Kidney (tissue), 14 donors: ENCODE data around the gene ABI3BP. TPM values are rescaled to one million over a fixed set of nuclear protein-coding genes. Genes with fewer than 3 reads are reported as not detected.

Experiments
- DNase-seq, 5 donors: peaks; one replicate each; pipeline ENCODE4 v3.0.0-alpha.2; 2013 to 2020
- FAIRE-seq: peaks from 2 replicates; lab custom pipeline; 2012; peaks lifted over from hg19 to GRCh38; lab: Jason Lieb, UNC
- H3K27ac ChIP-seq, 2 donors: one replicate each; pipeline ENCODE4 v1.7.0; 2013; ENCODE audit warnings: low read depth in 2 of 2, low read length in 2 of 2, inconsistent platforms in 1 of 2
- H3K27me3 ChIP-seq: one replicate; pipeline ENCODE4 v1.7.1; 2013; ENCODE audit warnings: low read length, inconsistent platforms; ENCODE audit not compliant: control insufficient read depth, insufficient read depth
- H3K36me3 ChIP-seq, 3 donors: one replicate each; pipeline versions ENCODE4 v1.7.0 to v1.7.1; 2013; ENCODE audit warnings: low read length in 3 of 3, control low read depth in 1 of 3, inconsistent platforms in 1 of 3; ENCODE audit not compliant: insufficient read depth in 3 of 3, control insufficient read depth in 2 of 3
- H3K4me1 ChIP-seq, 3 donors: one replicate each; pipeline versions ENCODE4 v1.7.0 to v1.7.1; 2013; ENCODE audit warnings: low read length in 3 of 3, inconsistent platforms in 1 of 3, low read depth in 1 of 3; ENCODE audit not compliant: control insufficient read depth in 2 of 3, insufficient read depth in 2 of 3
- H3K4me3 ChIP-seq, 3 donors: one replicate each; pipeline versions ENCODE4 v1.7.0 to v1.8.1; 2013; ENCODE audit warnings: low read length in 3 of 3, control low read depth in 1 of 3, inconsistent platforms in 1 of 3
- H3K9ac ChIP-seq, 3 donors: one replicate each; pipeline versions ENCODE4 v1.7.0 to v1.7.1; 2013; ENCODE audit warnings: low read length in 3 of 3, control low read depth in 1 of 3, inconsistent platforms in 1 of 3
- H3K9me3 ChIP-seq, 3 donors: one replicate each; pipeline versions ENCODE4 v1.7.0 to v1.7.1; 2013; ENCODE audit warnings: low read length in 3 of 3, control low read depth in 1 of 3, inconsistent platforms in 1 of 3; ENCODE audit not compliant: control insufficient read depth in 2 of 3, insufficient read depth in 1 of 3
- CTCF ChIP-seq: IDR thresholded peaks from 3 replicates; pipeline ENCODE4 v1.5.1; 2012; ENCODE audit warnings: mild to moderate bottlenecking, moderate library complexity, borderline replicate concordance; ENCODE audit not compliant: insufficient read depth; ENCODE audit errors: extremely low read depth
- intact Hi-C: fragments of 100-400 bp; cut with DNase I; formaldehyde crosslinking; loops from one replicate; pipeline ENCODE4 v1.11.1; 2022
- polyA plus RNA-seq: library from polyadenylated mRNA; stranded (reverse); fragments of 350-450 nt; fragmentation: Illumina TruSeq; extraction: RNeasy Lipid Tissue Mini Kit (QIAGEN cat#74804); gene quantifications from one replicate; pipeline ENCODE4 v1.2.3, GENCODE V29; 2014; ENCODE audit warnings: low read depth, low replicate concordance; ENCODE audit not compliant: insufficient read depth
- total RNA-seq: library from RNA; stranded (reverse); fragmentation: NEBNext Ultra II Directional; extraction: Animal tissue kit (Norgen Biotek cat#: 25700); gene quantifications from one replicate; pipeline ENCODE4 v1.2.1, GENCODE V29; 2021
- donor health status: control.
- donor health status: control.
- donor health status: control.
- donor health status: control.
- donor health status: control.
- donor health status: DM: yes; HTN: yes; CAD: no.
- donor health status: Normal renal cell carcinoma (clear cell type).

ABI3BP gene
- total and polyA plus RNA-seq, 2 donors from 2014 or later, result 7.1 to 160 TPM

DNA sequence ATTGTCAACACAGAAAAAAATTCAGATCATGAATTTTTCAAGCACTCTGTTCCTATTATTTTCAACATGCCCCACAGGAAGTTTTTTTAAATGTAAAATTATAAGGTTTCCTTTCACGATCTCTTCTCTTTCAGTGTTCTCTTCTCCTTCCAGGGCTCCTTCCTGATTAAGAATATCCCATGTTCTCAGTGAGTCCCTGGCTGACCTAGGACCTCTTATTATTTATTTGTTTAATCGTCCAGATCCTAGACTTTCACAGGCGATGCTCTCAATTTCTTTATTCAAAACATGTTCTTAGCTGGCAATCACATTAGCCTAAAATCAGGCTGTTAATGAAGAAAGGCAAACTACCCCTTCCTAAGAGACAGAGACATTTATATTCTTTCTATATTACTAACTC, 124.3 kb downstream of the ABI3BP start:
- Histone ChIP-seq H3K4me1 (peaks cover 0 to 3% (median 0%) of the 10 kb centered on the region in 3 donors), H3K27ac (no peak overlapping the region), H3K36me3 (no peaks in the 10 kb centered on the region), H3K4me3 (no peak overlapping the region), H3K9ac (no peak overlapping the region), H3K27me3 (no peaks in the 10 kb centered on the region), H3K9me3 (no peaks in the 10 kb centered on the region)
- DNase-seq, result no peak
- intact Hi-C loops, result no loop called here
- TF ChIP-seq CTCF, result no peak
- FAIRE-seq, result no peak

DNA sequence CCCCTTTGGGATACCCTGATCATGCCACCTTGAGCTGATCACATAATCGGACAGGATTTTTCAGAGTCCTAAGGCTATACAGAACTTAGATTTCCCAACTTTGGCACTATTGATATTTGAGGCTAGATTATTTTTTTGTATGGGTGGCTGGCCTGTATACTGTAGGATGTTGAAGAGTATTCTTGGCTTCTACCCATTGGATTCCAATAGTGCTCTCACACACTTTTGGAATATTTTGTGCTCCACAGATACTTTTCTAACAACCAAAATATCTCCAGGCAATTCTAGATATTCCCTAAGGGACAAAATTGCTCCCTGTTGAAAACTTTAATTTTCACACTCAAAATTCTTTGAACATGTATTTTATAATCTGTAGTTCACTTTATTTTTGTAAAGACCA, 125.1 kb downstream of the ABI3BP start:
- no peaks in the 10 kb centered on the region for H3K27me3 ChIP-seq
- no peaks in the 10 kb centered on the region for H3K36me3 ChIP-seq
- no peak overlapping the region for H3K27ac ChIP-seq
- no peak for TF ChIP-seq CTCF
- H3K9ac ChIP-seq, result no peak overlapping the region
- no peaks in the 10 kb centered on the region for H3K9me3 ChIP-seq
- DNase-seq (no peak), FAIRE-seq (no peak)
- intact Hi-C loops, result no loop called here
- H3K4me1 ChIP-seq, result peaks cover 0 to 3% (median 0%) of the 10 kb centered on the region in 3 donors
- no peak overlapping the region for H3K4me3 ChIP-seq

DNA sequence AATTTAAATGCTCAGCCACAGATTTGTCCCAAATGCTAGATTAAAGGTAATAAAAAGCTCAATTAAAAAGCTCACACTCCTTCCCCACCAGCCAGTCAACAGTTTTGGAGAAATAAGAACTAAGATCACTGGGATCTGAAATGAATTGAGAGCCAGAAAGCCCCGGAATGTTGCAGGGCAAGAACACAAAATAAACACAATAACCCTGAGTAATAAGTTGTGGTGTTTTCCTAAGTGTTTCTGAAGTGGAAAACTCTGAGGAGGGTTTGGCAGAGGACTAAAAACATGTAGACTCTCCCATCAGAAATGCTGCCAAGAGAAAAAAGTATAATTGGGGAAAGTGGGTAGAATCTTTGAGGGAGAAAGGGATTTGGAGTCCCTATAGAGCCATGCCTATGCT, 127.8 kb downstream of the ABI3BP start:
- Histone ChIP-seq H3K27ac (no peak overlapping the region), H3K27me3 (no peaks in the 10 kb centered on the region), H3K4me1 (peaks cover 0 to 3% (median 0%) of the 10 kb centered on the region in 3 donors), H3K9me3 (no peaks in the 10 kb centered on the region), H3K36me3 (no peaks in the 10 kb centered on the region), H3K9ac (no peak overlapping the region), H3K4me3 (no peak overlapping the region)
- DNase-seq (peak in 1 of 5 donors; percentile 14), FAIRE-seq (no peak)
- TF ChIP-seq CTCF, result no peak
- intact Hi-C loops, result no loop called here
